Fibroblast of mammary gland (primary cell): ENCODE data around the gene DPP4.

ENCODE experiments used
- DNase-seq: peaks from one replicate; pipeline ENCODE4 v3.0.0-alpha.2; 2010; ENCODE audit warnings: low read depth
- H3K4me3 ChIP-seq: 2 replicates; pipeline ENCODE4 v1.5.1; 2011; ENCODE audit warnings: low read depth, mild to moderate bottlenecking, low read length, moderate library complexity; ENCODE audit not compliant: control insufficient read depth
- TF ChIP-seq, protein P1 (sequence below): conservative IDR thresholded peaks from 2 replicates; pipeline ENCODE4 v1.5.1; 2011; ENCODE audit warnings: low read depth, low read length, inconsistent platforms; ENCODE audit not compliant: control insufficient read depth, insufficient read depth

DPP4 gene

DNA sequence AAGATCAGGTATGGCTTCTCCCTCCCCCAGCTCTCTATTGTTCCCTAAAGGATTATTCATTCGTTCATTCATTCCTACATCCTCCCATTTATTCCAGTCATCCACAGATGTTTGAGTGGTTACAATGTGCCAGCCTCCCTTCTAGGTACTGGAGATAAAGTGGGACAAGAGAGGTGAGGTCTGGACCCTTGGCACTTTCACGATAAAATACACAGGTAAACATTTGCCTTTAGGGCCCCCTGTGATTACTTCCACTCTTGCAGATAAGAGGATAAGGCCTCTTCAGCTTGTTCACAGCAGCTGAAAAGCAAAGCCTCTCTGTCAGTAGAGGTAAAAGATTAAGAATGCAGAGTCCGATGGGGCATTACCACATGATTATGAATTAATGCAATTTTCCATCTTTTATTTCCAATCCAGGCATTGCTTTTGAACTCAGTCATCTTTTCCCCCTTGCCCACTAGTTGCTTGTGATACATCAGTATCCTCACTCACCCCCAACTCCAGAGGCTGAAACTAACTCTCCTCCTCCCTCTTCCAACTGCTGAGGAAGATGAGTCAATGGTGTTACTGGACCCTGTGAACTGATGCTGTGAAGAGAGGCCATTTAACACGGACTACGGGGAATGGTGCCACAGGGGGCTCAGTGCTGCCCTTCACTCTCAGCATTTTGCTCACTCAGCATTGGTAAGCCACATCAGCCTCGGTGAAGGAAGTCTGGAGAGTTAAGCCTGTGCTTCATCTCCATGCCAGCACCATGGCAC, 1.1 kb upstream of the DPP4 start:
- TF ChIP-seq, protein P1, sequence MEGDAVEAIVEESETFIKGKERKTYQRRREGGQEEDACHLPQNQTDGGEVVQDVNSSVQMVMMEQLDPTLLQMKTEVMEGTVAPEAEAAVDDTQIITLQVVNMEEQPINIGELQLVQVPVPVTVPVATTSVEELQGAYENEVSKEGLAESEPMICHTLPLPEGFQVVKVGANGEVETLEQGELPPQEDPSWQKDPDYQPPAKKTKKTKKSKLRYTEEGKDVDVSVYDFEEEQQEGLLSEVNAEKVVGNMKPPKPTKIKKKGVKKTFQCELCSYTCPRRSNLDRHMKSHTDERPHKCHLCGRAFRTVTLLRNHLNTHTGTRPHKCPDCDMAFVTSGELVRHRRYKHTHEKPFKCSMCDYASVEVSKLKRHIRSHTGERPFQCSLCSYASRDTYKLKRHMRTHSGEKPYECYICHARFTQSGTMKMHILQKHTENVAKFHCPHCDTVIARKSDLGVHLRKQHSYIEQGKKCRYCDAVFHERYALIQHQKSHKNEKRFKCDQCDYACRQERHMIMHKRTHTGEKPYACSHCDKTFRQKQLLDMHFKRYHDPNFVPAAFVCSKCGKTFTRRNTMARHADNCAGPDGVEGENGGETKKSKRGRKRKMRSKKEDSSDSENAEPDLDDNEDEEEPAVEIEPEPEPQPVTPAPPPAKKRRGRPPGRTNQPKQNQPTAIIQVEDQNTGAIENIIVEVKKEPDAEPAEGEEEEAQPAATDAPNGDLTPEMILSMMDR: no peak
- DNase-seq: peak; percentile 94
- H3K4me3 ChIP-seq: no peak overlapping the region

DNA sequence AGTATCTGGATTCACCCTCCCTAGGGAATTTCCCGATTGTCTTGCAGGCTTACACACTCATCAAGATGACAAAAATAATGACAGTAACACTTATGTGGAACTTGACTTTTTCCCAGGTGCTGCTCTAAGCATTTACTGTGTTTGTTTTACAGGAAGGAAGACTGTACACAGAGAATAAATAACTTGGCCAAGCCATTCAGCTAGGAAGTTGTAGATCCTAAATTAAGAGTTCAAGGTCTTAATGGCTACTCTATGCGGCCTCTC, 549 bp upstream of the DPP4 start:
- H3K4me3 ChIP-seq: peak overlapping the region; percentile 81
- TF ChIP-seq, protein P1: no peak
- DNase-seq: no peak

DNA sequence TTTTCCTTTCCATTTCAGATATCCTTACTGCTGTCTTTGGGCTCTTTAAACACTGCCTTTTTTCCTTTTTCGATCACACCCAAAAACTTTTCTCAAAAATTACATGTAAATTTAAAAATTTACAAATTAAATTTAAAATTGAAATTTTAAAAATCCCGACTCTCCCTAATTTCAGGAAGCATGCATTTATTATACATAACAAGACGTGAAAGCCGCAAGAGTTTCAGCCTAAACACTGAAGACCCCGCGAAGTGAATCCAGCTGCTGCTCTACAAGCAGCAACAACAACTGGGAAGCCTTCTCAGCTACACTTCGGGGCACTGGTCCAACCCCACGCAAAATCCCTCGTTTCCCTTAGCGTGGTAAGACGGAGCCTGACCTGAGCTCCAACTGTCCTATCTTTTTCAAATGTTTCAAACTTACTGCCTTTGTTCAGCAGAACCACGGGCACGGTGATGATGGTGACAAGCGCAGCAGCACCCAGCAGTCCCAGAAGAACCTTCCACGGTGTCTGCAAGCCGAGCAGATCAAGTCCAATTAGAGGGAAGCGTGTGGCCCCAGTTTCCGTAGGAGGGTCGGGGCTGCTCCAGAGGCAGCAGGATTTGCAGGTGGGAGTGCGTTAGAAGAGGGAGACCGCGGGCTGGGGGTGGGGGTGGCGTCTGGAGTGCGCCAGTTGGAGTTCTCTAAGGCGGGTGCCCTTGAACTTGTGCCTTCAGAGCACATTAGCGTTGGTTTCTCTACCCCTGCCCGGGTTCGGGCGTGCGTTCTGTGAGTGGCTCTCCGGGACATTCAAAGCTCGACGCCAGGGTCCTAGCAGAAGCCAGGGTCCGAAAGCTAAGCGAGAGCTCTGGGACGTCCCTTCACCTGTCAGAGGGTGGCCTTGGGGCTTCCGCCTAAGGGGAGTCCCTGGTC, 783 bp downstream of the DPP4 start:
- peak; percentile 30 for DNase-seq
- TF ChIP-seq, protein P1: no peak
- H3K4me3 ChIP-seq: peak overlapping the region; percentile 81

DNA sequence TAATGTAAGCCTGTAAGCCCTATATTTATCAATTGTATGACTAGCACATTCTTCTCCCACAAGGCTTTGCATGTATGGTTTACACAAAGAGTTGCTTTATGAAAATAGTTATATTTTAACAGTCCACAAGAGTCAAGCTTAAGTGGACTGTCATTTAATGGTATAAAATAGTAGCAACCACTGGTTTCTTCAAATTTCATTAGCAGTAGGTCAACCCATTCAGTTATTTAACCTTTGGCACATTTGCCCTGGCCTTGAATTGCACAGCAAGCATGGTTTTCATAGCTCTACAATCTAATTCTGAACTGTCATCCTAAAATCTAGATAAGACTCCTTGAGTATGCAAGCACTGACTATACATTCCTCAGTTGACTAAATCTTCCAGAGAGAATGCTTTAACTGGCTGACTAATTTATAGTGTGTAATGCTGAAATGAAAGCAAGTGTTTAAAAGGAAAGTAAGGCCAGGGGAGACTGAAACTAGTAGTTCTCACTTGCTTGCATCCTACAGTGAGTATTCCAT, 1.8 kb downstream of the DPP4 start:
- H3K4me3 ChIP-seq: peak overlapping the region; percentile 81
- peak; percentile 72 for DNase-seq
- TF ChIP-seq, protein P1: no peak

DNA sequence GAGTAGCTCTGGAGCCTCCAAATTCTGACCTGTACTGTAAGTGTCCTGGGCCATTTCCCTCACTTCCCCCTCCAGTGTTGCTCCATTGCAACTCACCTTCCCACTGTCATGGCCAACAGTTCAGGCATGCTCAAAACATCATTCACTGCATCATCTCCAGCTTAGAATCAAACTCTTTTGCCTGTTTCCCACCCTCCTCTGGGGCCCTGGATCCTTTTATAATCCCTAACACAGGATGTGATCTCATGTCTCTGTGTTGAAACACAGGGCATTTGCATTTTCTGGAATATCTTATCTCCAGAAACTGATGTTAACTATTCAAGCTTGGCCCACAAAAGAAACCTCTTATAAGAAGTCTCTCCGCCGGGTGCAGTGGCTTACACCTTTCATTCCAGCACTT, 3.0 kb downstream of the DPP4 start:
- TF ChIP-seq, protein P1: no peak
- peak; percentile 35 for DNase-seq

DNA sequence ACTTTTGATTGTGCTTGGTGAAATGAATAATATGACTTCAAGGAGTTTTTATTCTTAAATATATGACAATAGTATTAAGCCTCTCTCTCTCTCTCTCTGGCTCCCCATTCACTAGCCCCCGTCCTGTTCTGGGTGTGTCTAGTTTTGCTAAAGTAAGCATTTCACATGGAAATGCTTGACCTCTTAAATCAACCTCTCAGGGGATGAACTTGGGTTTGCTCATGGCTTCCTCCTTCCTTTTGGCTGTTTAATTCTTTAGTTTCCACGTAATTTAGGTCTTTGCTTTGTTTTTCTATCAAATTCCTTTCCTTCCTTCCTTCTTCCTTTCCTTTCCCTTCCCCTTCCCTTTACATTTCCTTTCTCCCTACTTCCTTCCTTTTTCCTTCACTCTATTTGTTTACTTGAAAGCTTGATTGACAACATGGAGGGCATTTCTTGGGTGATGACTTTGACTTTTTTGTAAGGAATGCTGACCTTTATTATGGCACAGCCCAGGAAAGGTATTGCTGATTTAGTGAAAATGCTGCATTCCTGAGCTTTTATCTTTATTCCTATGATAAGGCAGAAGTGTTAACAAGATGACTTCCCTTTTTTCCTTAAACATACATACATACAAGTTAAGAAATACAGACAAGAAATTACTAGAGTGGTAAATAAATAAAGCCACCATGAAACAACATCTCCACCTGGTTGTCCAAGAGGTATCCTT, 3.6 kb downstream of the DPP4 start:
- DNase-seq: peak; percentile 36
- no peak overlapping the region for H3K4me3 ChIP-seq
- TF ChIP-seq, protein P1: no peak

More for the DNA sequence above, 3.0 kb downstream of the DPP4 start:
- no peak overlapping the region for H3K4me3 ChIP-seq
